HG03469 (cell line): ENCODE results near the gene NELFA.
"Not testable (repeated sequence)": the region's sequence is repeated elsewhere in the genome, so short reads cannot be mapped to it uniquely, and the experiment has no call there.

Experiments
- ATAC-seq: cut with Tn5 transposase; IDR thresholded peaks from one replicate; pipeline ENCODE4 v1.9.1; 2021; ENCODE audit warnings: mild to moderate bottlenecking, moderate library complexity, moderate number of reproducible peaks; ENCODE audit not compliant: unreplicated experiment

Gene NELFA

DNA sequence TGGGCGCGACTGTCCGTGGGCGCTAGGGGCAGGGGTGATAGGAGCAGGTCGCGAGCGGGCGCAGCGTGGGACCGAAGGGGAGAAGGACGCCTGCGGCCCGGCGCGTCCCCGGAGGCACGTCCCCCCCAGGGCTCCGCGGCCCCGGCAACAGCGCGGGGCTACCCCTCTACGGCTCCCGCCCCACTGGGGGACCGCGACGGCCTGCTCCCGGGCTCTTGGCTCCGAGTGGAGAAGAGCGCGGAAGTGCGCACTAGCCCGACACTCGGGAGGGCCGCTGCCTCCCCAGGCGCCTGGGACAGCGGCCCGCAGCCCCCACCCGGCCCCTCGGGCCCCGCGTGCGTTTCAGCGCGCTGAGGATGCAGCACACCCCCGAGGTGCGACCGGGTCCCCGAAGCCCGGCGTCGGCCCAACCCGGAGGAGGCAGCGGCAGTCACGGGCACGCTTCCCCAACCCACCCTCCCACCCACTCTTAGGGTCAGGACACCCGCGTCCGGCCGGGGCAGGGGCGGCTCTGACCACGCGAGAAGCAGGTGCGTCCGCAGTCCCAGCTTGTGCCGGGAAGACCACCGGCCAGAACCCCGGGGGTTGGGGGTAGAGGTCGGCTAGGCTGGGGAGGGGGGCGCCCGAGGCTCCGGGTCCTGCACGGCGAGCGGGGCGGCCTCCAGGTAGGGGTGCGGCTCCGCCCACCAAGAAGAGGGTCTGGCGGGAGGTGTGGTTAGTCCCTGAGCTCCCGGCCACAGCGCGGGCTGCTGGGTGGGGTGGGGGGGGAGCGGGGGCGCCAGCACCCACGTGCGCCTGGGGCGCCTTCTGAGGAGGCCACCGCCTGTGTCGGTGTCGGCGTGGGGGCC, 31.8 kb upstream of the NELFA start:
- no peak for ATAC-seq

DNA sequence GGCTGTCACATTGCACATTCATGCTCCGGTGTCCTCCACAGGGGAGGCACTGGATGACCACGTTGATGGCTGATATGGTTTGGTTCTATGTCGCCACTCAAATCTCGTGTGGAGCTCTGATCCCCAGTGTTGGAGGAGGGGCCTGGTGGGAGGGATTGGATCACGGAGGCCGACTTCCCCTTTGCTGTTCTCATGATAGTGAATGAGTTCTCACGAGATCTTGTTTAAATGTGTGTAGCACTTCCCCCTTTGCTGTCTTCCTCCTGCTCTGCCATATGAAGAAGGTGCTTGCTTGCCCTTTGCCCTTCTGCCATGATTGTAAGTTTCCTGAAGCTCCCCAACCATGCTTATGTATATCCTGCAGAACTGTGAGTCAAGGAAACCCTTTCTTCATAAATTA, 28.1 kb upstream of the NELFA start:
- ATAC-seq, result no peak

DNA sequence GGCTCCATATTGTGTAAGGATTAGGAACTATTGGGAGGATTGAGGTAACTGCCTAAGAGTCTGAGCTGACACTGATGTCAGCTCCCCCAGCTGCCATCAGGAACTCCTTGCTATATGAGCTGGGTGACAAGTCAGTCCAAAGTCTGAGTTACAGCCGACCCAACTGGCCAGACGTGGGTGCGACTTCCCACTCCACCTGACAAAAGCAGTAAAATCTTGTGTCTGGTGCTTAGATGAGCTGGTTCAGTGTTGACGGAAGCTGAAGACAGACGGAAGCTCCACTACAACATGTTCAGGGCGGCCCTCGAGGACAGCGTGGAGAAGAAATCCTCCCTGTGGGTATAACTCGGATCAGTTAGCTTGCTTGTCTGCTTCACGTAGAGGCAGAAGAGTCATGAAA, 27.6 kb upstream of the NELFA start:
- ATAC-seq, result no peak

DNA sequence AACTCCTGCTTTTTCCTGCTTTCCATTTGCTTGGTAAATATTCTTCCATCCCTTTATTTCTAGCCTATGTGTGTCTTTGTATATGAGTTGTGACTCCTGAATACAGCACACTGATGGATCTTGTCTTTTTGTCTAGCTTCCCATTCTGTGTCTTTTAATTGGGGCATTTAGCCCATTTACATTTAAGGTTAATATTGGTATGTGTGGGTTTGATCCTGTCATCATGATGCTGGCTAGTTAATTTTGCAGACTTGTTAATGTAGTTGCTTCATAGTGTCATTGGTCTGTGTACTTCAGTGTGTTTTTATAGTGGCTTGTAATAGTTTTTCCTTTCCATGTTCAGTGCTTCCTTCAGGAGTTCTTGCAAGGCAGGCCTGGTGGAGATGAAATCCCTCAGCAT, 22.4 kb upstream of the NELFA start:
- not testable (repeated sequence) for ATAC-seq

DNA sequence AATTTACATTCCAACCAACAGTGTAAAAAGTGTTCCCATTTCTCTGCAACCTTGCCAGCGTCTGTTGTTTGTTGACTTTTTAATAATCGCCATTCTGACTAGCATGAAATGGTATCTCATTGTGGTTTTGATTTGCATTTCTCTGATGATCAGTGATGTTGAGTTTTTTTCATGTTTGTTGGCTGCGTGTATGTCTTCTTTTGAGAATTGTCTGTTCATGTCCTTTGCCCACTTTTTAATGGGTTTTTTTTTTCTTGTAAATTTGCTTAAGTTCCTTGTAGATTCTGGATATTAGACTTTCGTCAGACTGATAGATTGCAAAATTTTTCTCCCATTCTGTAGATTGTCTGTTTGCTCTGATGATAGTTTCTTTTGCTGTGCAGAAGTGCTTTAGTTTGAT, 18.3 kb upstream of the NELFA start:
- ATAC-seq, result not testable (repeated sequence)

DNA sequence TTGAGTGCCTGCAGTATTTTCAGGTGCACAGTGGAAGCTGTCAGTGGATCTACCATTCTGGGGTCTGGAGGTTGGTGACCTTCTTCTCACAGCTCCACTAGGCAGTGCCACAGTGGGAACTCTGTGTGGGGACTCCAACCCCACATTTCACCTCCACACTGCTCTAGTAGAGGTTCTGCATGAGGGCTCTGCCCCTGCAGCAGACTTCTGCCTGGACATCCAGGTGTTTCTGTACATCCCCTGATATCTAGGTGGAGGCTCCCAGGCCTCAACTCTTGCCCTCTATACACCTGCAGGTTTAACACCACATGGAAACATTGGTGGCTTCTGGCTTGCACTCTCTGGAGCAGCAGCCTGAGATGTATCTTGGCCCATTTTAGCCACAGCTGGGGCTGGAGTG, 17.0 kb upstream of the NELFA start:
- no peak for ATAC-seq

DNA sequence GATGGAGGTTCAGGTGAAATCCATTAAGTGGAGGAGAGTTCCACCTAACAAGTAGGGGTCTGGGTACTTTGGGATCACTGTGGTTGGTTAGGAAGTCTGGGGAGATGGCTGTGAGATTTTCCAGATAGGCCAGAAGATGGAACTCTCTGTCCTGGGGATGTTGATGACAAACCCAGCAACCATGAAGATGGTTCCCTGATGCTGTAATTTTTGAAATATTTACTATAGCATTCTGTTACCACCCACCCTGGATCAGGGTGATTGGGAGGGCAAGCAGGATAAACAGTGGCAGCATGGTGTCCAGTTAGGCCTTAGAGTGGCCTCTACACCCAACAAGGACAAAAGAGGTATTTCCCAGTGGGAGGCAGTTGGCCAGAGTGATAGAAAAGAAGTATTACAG, 15.9 kb upstream of the NELFA start:
- ATAC-seq, result no peak

DNA sequence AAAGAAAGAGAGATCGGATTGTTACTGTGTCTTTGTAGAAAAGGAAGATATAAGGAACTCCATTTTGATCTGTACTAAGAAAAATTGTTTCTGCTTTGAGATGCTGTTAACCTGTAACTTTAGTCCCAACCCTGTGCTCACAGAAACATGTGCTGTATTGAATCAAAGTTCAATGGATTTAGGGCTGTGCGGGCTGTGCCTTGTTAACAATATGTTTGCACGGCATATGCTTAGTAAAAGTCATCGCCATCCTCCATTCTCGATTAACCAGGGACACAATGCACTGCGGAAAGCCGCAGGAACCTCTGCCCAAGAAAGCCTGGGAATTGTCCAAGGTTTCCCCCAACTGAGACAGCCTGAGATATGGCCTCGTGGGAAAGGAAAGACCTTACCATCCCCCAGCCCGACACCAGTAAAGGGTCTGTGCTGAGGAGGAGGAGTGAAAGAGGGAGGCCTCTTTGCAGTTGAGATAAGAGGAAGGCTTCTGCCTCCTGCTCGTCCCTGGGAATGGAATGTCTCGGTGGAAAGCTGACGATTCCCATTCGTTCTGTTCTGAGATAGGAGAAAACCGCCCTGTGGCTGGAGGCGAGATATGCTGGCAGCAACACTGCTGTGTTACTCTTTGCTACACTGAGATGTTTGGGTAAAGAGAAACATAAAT, 12.7 kb upstream of the NELFA start:
- ATAC-seq, result not testable (repeated sequence)

DNA sequence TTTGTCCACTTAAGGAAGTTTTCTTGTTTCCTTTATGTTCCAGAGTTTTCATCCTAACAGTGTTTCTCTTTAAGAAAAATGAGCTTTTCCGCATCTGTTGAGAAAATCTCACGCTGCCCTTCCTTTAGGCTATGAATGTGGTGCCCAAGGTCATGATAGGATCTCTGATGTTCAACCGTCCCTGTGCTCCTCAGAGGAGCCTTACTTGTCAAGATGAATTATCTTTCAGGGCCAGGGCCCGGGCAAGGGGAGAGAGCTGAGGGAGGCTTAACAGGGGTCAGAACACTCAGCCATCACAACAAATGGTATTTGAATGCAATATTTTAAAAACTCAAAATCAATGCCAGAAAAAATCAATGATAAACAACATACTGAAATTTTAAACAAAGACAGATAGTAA, 6.2 kb upstream of the NELFA start:
- no peak for ATAC-seq

DNA sequence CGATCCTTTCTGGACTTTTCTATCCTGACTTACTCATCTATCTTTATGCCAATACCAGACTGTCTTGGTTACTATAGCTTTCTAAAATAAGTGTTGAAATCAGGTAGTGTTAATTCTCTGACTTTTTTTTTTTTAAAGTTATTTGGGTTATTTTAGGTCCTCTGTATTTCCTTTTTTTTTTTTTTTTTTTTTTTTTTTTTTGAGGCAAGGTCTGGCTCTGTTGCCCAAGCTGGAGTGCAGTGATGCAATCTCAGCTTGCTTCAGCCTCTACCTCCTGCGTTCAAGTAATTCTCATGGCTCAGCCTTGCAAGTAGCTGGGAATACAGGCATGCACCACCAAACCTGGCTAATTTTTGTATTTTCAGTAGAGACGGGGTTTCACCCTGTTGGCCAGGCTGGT, 2.8 kb upstream of the NELFA start:
- no peak for ATAC-seq

DNA sequence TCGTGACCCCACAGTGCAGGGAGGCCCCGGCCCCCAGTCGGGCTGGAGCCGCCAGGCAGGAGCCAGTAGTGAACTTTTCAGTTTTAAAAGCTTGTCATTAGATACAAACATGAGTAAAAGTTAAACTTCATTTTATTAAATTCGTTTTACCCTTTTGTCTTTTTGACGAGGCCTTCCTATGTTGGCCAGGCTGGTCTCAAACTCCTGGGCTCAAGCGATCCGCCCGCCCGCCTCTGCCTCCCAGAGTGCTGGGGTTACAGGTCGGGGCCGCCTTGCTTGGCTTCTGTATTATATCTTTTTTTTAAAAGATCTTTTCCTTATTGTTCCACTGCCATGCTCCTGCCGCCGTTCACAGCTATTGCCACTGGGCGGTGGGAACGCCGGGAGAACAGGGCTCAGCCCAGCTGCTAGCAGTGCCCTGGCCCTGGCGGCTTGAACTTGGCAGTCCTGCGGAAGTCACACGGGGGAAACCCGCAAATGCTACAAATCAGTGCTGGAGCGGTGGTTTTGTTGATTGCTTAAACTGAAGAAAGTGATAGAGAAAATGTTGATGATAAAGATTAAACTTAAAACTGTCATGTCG, 968 bp upstream of the NELFA start:
- no peak for ATAC-seq

DNA sequence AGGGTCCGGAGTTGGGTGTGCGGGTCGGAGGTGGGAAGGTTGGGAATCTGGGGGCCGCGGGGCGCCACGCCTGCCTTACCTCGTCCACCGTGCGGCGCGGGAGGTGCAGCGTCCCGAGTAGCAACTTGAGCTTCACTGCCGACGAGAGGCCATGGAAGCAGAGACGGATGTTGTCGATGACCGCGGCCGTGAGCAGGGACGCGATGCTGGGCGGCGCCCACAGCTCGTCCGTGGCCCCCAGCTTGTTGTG, 178 bp downstream of the NELFA start:
- no peak for ATAC-seq

DNA sequence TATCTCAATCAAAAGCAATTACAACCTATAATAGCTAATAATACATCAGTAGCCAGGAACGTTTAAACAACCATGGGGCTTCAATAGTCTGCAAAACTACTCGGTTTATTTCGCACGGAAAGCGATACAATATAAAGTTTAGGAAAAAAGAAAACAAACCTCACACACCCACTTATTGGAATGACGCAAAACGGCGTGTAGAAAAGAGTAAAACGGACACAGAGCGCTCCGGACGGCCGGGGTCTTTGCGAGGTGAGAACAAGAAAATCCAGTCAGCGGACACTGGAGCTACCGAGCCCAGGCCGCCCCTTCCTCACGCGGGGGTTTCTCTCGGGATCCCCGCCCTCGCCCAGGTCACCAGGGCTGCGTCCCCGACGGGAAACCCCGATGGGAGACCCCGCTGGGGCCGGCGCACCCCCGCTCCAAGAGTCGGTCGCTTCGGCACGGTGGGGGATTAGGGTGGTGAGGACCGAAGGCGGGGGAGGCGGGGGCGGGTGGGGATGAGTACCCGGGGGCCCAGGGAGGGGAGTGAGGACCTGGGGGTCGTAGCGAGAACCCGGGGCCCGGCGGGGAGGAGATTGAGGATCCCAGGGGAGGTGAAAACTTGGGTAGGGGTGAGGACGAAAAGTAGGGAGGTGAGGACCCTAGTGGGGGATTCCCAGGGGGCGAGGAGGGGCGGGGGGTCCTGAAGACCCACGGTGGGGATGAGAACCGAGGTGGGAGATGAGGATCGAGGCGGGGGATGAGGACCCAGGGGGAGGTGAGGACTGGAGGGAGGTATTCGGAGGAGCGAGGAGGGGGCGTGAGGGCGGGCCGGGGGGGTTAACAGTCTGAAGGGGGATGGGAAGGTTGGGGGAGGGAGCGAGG, 737 bp downstream of the NELFA start:
- ATAC-seq, result no peak

DNA sequence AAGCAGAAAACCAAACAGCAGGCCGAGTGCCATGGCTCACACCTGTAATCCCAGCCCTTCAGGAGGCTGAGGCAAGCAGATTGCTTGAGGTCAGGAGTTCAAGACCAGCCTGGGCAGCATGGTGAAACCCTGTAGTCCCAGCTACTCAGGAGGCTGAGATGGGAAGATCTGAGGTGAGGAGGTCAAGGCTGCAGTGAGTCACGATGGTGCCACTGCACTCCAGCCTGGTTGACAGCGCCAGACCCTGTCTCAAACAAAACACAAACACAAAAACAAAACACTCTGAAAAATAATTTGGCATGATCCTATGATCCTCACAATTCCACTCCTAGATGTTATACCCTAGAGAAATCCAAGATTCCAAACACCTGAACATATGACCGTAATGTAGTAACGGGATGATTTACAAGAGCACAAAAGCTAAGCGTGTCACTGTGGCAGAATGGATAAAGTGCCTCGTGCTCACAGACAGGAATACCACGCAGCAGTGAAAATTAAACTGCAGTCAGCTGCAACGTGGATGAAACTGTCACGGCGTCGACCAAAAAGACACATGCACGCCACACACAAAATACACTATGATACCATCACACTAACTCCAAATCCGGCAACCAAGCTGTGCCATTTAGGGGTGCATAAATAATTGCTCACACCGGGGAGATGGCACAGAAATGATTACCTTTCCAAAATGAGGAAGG, 1.7 kb downstream of the NELFA start:
- no peak for ATAC-seq

DNA sequence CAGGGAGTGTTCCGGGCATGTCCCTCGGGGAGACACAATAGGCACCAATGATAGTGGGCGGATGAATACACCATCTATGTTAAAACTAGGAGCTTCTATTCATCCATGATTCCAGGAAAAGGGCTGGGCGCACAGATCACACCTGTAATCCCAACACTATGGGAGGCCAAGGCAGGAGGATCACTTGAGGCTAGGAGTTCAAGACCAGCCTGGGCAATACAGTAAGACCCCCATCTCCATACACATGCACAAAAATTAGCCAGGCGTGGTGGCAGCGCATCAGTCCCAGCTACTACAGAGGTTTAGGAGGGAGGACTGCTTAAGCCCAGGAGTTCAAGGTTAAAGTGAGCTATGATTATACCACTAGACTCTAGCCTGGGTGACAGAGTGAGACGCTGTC, 2.4 kb downstream of the NELFA start:
- no peak for ATAC-seq

DNA sequence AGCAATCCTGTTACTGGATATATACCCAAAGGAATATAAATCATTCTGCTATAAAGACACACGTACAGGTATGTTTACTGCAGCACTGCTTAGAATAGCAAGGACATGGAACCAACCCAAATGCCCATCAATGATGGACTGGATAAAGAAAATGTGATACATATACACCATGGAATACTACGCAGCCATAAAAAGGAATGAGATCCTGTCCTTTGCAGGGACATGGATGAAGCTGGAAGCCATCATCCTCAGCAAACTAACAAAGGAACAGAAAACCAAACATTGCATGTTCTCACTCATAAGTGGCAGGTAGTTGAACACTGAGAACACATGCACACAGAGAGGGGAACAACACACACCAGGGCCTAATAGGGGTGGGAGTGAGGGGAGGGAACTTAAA, 5.4 kb downstream of the NELFA start:
- ATAC-seq, result not testable (repeated sequence)

DNA sequence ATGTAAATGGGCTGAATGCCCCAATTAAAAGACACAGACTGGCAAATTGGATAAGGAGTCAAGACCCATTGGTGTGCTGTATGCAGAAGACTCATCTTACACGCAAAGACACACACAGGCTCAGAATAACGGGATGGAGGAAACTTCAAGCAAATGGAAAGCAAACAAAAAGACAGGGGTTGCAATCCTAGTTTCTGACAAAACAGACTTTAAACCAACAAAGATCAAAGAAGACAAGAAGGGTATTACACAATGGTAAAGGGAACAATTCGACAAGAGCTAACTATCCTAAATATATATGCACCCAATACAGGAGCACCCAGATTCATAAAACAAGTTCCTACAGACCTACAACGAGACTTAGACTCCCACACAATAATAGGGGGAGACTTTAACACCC, 9.5 kb downstream of the NELFA start:
- not testable (repeated sequence) for ATAC-seq

DNA sequence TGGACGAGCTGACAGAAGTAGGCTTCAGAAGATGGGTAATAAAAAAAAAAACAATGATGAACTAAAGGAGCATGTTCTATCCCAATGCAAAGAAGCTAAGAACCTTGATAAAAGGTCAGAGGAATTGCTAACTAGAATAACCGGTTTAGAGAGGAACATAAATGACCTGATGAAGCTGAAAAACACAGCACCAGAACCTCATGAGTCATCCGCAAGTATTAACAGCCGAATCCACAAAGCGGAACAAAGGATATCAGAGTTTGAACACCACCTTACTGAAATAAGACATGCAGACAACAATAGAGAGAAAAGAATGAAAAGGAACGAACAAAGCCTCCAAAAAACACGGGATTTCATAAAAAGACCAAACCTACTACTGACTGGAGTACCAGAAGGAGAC, 10.5 kb downstream of the NELFA start:
- no peak for ATAC-seq

DNA sequence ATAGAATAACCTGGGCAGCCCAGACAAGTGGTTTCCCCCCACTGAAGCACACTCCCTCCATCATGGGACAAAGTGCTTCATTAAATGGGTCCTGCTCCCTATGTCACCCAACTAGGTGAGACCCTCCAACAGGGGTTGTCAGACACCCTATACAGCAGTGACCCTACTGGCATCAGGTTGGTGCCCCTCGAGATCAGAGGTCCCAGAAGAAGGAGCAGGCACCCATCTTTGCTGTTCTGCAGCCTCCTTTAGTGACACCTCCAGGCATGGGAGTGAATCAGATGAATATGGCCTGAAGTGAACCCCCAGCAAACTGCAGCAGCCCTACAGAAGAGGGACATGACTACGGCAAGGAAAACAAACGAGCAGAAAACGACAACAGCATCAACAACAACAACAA, 11.1 kb downstream of the NELFA start:
- no peak for ATAC-seq

DNA sequence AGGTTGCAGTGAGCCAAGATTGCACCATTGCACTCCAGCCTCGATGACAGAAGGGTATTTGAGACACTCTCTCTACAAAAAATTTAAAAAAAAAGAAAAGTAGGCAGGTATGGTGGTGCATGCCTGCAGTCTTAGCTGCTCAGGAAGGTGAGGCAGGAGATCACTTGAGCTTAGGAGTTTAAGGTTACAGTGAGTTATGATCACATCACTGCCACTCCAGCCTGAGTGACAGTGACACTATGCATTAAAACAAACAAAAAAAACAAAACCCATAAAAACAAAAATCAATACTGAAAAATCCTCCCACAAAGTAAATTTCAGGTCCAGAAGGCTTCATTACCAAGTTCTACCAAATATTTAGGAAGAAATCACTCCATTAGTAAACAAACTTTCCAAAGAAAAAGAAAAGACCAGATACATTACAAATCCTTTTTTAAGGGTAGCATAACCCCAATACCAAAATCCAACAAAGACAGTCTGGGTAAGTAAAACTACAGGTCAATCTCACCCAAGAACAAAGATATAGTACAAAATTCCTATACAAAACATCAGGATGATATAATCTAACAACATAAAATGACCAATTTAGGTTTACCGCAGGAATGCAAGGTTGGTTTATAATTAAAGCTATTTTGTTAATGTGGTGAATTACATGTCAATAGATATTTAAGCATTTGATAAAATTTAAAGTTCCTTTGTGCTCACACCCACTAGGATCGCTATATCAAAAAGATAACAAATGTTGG, 11.7 kb downstream of the NELFA start:
- ATAC-seq, result no peak
